GM18868 (cell line): ENCODE results near the gene TAS2R40.
A peak's percentile ranks its signal among the peaks of the same experiment; 100 is the strongest.

Source experiments
- ATAC-seq: cut with Tn5 transposase; IDR thresholded peaks from one replicate; pipeline ENCODE4 v1.9.1; 2021; ENCODE audit warnings: mild to moderate bottlenecking, moderate library complexity; ENCODE audit not compliant: unreplicated experiment

Gene TAS2R40

DNA sequence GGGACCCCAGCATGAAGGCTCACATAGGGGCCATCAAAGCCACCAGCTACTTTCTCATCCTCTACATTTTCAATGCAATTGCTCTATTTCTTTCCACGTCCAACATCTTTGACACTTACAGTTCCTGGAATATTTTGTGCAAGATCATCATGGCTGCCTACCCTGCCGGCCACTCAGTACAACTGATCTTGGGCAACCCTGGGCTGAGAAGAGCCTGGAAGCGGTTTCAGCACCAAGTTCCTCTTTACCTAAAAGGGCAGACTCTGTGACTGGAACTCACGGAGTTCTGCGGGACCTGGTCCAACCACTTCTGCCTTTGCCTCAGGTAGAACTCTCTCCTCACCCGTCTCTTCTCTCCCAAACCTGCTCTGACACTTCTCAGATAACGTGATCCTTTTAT lies 945 bp downstream of the TAS2R40 start:
- ATAC-seq: no peak

DNA sequence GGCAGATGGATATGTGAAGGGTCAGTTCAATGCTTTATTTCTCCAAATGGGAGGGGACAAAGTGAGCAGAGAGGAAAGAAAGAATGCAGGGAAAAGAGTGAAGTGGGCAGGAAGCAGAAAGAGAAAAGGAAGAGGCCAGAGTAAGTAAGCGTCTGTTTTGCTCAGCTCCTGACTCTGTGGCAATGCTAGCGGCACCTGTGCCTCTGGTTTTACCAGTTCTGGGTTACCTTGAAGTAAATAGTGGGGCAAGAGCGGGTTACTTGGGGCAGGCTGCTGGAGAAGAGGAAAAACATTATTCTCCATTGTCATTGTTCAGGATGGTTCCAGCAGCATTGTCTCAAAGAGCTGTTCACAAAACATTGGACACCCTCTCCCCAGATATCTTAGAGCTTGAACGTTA lies 1.9 kb downstream of the TAS2R40 start:
- ATAC-seq: no peak

DNA sequence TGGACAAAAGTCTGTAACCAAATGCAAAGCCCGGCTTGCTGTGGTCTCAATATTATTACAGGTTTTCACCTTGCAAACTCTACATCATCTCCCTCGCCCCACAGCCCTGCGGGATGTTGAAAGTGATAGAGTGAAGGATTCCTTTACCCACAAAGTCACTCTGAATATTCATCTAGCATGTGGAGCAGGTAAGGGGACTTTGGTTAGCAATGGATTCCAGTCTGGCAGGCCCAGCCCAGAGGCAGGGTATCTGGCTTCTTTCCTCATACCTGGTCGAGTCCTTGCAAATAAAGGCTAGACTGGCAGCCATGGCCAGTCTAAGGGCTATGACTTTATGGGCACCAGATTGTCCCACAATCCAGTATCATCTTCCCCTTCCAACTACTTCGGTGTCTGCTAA lies 3.2 kb downstream of the TAS2R40 start:
- no peak for ATAC-seq

DNA sequence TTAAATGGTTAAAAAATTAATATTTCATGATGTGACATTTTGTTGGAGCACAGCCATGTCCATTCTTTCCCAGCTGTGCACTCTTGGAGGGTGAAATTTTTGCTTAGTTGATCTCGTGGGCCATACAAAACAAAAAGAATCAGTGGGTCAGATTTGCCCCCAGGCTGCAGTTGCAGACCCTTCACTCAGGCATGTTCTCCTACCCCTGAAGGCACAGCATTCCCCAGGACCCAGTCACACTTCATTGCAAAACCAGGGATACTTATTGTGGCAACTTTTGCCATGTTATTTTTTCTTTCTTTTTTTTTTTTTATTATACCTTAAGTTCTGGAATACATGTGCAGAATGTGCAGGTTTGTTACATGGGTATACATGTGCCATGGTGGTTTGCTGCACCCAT lies 6.0 kb downstream of the TAS2R40 start:
- ATAC-seq: no peak

DNA sequence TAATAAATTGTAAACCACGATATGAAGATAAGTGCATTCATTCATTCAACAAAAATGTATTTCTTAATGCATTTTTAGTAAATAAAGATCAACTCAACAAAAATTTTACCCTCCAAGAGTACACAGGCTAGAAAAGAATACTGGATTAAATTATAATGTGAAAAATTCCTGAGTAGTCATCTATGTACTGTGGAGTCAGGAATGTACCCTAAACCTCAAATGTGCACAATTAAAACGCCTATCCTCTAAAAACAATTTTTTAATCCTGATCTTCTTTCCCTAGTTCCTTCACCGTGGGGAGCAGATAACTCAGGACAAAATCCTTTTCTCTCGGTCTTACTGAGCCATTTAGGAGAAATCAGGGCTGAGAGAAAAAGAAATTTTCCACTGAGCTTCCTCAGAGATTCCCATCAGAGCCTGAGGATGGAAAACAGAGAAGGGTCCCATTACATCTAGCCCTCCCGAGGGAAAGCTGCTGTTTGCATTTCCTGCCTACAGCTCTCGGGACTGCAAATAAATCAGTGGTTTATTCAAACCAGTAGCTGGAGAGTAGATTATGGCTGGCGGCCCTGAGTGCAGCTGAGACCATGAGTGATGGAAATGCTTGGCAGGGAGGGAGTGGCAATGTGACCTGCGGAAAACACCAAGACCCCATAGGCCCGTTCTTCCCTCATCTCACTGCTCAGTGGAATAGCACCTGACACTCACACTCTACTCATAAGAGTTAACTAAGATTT lies 7.4 kb downstream of the TAS2R40 start:
- no peak for ATAC-seq

DNA sequence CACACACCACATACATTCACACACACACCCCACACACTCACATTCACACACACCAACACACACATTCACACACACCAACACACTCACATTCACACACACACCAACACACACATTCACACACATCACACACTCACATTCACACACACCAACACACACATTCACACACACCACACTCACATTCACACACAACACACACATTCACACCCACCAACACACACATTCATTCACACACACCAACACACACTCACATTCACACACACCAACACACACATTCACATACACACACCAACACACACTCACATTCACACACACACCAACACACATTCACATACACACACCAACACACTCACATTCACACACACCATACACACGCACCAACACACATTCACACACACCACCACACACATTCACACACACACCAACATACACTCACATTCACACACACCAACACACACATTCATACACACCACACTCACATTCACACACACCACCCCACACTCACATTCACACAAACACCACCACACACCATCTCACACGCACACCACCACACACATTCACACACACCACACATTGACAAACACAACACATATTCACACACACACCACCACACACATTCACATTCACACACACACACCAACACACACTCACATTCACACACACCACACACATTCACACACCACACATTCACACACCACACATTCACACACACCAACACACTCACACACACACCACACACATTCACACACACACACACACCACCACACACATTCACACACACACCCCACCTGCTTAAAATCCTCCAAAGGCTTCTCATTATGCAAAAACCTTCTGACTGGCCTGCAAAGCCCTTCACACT lies 9.0 kb downstream of the TAS2R40 start:
- no peak for ATAC-seq

DNA sequence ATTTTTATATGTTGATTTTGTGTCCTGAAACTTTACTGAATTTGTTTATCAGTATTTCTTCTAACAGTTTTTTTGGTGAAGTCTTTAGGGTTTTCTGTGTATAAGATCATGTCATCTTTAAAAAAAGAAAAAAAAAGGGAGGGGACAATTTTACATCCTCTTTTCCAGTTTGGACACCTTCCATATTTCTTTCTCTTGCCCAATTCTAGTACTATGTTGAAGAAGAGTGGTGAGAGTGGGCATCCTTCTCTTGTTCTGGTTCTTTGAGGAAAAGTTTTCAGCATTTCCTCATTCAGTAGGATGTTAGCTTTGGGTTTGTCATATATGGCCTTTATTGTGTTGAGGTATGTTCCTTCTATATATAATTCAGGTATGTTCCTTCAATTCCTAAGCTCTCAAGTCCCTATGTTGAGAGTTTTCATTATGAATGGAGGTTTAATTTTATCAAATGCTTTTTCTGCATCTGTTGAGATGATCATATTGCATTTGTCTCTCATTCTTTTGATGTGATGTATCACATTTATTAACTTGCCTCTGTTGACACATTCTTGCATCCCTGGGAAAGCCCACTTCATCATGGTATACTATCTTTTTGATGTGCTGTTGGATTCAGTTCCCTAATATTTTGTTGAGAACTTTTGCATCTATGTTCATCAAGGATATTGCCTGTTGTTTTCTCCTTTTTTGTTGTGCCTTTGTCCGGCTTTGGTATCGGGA lies 12.1 kb downstream of the TAS2R40 start:
- no peak for ATAC-seq

DNA sequence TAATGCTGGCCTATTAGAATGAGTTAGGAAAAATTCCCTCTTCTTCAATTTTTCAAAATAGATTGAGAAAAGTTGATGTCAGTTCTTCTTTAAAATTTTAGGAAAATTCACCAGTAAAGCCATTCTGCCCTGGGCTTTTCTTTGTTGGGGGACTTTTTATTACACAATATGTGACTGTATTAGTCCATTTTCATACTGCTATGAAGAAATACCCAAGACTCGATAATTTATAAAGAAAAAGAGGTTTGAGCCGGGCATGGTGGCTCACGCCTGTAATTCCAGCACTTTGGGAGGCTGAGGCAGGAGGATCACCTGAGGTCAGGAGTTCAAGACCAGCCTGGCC lies 12.7 kb downstream of the TAS2R40 start:
- ATAC-seq: no peak

DNA sequence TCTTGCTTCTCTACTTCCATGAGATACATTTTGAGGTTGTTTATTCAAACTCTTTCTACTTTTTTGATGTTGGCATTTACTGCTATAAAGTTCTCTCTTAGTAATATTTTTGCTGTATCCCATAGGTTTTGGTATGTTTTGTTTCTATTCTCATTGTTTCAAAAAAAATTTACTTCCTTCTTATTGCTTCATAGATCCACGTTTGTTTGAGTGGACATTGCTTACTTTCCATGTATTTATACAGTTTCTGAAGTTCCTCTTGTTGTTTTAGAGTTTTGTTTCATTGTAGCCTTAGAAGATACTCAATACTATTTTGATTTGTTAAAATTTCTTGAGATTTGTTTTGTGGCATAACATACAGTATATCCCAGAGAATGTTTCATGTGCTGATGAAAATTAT lies 13.7 kb downstream of the TAS2R40 start:
- no peak for ATAC-seq

DNA sequence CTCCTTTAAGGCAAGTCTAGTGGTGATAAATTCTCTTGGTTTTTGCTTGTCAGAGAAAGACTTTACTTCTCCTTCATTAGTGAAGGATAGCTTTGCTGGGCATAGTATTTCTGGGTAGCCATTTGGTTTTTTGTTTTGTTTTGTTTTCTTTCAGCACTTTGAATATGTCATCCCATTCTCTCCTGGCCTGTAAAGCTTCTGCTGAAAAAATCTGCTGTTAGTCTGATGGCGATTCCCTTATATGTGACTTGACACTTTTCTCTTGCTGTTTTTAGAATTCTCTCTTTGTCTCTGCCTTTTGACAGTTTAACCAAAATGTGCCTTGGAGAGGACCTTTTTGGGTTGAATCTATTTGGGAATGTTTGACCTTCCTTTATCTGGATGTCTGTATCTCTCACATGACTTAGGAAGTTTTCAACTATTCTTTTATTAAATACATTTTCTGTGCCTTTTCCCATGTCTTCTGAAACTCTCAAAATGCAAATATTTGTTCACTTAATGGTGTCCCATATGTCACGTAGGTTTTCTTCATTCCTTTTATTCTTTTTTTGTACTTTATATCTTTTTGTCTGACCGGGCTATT lies 14.7 kb downstream of the TAS2R40 start:
- ATAC-seq: no peak

DNA sequence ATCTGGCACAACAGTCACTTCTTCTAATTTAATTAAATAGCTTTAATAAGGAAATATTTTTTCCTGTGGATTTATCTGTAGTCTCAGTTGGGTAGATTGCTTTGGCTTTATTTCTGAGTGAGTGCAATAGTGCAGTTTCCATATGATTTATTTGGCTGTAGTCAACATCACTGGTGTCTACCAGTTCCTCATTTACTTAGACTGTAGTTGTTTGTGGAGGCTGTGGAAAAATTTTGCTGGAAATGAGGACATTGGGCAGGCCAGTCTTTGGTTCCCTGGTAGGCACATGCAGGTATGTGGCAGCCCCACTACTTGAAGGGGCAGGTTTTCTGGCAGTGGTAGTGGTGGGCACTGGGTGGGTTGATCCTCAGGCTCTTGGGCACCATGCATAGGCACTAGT lies 15.5 kb downstream of the TAS2R40 start:
- no peak for ATAC-seq

DNA sequence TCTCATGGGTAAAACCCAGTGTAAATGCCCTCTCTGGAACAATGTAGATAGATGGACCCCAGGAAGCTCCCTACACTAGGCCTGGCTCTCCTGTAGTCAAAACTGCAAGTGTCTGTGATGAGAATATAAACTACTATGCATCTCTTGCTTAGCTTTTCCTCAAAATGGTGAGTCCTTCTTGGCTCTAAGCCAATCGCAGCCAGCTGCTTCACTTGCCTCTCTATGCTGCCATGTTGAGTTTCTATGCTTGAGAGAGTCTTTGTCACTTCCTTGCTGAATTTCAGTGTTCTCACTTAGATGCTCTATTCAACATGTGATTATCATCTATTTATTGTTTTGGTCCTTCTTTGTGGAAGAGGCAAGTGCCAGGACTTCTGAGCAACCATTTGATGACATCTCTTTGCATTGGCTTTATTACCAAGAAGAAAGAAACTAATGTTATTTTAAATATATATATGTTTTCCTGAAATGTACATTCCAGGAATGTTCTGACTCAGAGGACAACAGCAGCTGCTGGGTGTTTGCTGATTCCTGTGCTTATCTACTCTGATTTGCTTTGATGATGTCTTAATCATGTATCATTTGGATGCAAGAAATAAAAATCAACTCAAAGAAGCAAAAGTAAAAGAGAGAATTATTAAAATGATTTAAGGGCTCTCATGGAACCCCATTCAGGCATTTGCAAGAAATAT lies 16.6 kb downstream of the TAS2R40 start:
- ATAC-seq: no peak

DNA sequence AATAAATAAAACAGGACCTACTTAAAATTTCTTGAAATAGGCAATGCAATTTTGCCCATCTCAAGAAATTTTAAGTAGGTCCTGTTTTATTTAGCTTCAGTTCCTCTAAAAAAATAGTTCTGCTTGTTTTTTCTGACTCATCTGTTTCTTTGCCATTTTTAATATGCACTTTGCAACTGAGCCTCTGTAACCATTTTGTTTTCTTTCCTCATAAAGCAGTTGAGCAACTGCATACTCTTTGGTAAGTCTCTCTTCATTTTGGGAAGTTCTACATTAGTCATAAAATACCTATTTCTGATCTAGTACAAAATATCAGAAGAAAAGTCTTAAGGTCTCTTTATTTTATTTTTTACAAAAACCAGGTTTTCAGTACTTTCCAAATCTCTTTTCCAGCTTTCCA lies 18.0 kb downstream of the TAS2R40 start:
- ATAC-seq: no peak

DNA sequence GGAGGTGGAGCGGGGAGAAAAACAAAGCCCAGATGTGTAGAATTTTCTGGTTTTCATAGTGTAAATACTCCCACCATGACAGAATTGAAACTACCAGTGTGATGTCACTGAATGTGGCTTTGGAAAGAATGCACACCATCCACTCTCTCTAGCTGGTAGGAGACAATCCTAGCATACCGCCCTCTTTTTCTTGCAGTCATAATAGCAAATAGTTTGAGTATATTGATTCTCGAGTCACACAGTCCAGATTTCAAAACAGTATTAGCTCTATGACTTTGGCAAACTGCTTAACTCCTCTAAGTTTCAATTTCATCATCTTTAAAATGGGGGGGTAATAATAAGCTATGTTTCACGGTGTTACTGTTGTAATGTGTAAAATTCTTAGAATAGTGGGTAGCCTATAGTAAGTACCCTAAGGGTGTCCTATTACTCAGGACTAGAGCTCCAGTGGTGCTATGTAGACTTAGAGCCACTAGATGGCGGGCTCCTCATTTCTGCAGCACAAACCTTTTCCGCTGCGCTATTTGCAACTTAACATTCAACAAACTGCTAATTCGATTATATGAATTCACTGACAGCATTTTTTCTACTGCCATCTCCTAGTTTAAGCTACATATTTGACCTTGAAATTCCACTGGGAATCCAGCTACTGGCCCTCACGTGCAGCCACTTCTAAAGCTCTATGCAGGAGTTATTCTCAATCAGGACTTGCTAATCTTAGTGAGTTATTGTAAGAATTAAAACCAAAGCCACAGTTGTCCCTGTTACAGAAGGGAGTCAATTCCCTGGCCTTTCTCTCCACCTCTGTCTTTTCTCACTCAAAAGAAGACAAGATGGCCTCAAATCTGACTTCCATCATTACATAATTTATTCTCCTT lies 18.7 kb downstream of the TAS2R40 start:
- peak; percentile 97 for ATAC-seq

DNA sequence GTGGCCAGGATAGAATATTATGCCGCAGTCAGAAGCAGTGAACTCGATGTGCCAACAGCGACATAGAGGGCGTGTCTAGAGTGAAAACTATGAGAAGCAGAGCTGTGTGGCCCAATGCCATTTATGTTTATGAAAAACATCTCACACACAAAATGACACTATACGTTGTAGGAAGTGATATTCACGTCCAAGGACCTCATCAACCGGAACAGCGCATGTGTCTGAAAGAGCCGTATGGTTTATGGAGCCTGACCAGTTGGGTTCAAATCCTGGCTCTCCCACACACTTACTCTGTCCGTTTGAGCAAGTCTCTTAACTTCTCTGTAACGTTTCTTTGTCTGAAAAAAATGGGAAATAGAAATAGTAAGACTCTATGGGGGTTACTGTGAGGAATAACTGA lies 20.5 kb downstream of the TAS2R40 start:
- no peak for ATAC-seq

DNA sequence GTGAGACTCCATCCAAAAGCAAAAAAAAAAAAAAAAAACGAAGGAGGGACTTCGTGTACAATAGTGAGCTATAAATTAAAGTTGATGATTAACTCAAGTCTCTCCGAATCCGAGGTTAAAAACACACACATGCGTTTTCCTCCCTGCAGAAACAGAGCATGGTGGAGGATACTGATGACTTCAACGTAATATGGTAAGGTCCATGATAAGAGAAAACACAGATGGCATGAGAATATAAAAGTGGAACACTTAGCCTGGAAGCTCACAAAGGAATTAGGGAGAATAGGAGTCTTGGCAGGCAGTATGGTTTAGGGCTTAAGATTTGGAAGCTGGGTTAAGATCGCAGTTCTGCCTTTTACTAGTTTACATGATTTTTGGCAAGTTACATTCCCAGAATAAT lies 21.3 kb downstream of the TAS2R40 start:
- ATAC-seq: no peak

DNA sequence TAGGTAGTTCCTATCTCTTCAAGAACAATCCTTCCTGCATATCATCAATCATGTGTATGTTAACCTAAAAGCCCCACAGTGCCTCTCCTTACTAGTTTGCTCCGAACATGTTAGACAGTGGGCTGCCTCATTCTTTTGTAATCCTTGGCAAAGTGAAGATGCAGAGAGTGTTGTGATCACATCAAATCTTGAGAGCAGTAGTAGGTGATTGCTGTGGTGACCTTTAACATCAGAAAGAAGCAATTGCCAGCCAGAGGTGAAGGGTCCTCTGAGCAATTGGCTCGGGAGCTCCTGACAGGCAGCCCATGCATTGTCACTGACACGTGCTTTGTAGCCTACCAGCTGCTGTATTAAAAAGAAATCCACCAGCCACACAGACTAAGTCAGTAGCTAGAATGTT lies 21.8 kb downstream of the TAS2R40 start:
- no peak for ATAC-seq

DNA sequence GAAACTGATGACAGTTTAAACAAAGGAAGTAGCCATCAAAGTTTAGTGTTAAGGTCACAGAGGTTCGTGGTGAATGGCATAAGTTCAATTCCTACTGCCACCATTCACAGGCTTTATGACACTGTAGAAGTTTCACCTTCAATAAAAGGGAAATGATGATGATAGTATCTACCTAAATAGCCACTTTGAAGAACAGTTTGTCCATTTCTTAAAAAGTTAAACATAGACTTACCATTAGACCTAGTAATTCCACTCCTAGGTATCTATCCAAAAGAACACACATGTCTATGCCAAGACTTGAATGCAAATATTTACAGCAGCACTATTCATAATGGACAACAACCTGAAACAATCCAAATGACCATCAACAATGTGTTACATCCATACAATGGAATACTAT lies 22.5 kb downstream of the TAS2R40 start:
- ATAC-seq: no peak

DNA sequence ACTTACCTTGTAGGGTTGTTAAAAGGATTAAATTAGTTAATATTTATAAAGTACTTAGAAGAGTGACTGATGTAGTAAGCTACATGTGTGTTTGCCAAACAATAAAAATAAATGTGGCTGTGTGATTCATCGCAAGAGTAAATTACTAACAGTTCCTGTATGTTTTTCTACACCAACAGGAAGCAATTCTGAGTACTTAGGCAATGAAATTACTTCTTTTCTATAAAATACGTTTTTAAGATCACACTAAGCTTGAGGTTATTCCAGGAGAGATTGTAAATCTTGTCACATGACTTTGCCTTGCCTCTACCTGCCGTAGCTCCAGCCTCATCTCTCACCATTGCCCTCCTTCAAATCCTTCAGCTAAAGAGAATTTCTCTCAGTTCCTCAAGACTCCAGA lies 23.3 kb downstream of the TAS2R40 start:
- no peak for ATAC-seq

DNA sequence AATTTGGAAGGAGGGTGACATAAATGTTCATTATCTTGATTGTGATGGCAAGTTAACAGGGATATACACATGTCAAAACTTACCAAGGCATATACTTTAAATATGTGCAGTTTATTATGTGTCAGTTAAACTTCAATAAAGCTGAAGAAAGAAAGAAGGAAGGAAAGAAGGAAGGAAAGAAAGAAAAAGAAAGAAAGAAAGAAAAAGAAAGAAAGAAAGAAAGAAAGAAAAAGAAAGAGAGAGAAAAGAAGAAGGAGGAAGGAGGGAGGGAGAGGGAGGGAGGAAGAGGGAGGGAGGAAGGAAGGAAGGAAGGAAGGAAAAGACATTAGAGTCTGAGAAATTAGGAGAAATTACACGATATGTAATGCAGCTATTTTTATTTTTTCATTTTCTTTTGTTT lies 25.5 kb downstream of the TAS2R40 start:
- no peak for ATAC-seq
